OCI-LY1 (cell line): ENCODE results near the gene LPCAT1.

ENCODE experiments used
- H2AFZ ChIP-seq: fragments of 200-600 bp; sonication (generic), shearing (Covaris generic); 2 replicates; pipeline ENCODE4 v1.6.0; 2014; ENCODE audit warnings: antibody characterized with exemption, mild to moderate bottlenecking, low read length
- H3F3A ChIP-seq: fragments of 200-600 bp; sonication (generic), shearing (Covaris generic); 2 replicates; pipeline ENCODE4 v1.6.0; 2014; ENCODE audit warnings: mild to moderate bottlenecking, antibody characterized with exemption, low read length, moderate library complexity; ENCODE audit not compliant: insufficient read depth
- H3K27ac ChIP-seq: fragments of 200-600 bp; sonication (generic); 2 replicates; pipeline ENCODE4 v1.5.1; 2014; ENCODE audit warnings: low read length, mixed run types, mild to moderate bottlenecking, low read depth; ENCODE audit not compliant: poor library complexity, severe bottlenecking
- H3K27me3 ChIP-seq: fragments of 200-600 bp; sonication (generic); 2 replicates; pipeline ENCODE4 v1.6.0; 2014; ENCODE audit warnings: antibody characterized with exemption, mild to moderate bottlenecking, low read length, moderate library complexity; ENCODE audit not compliant: insufficient read depth
- H3K36me3 ChIP-seq: fragments of 200-600 bp; sonication (generic); 2 replicates; pipeline ENCODE4 v1.6.1; 2014; ENCODE audit warnings: mild to moderate bottlenecking, antibody characterized with exemption, low read length, moderate library complexity, mixed read lengths; ENCODE audit not compliant: insufficient read depth
- H3K4me1 ChIP-seq: fragments of 200-600 bp; sonication (generic); 2 replicates; pipeline ENCODE4 v1.5.1; 2014; ENCODE audit warnings: mild to moderate bottlenecking, low read length, moderate library complexity; ENCODE audit not compliant: insufficient read depth, severe bottlenecking
- H3K4me2 ChIP-seq: fragments of 200-600 bp; sonication (generic), shearing (Covaris generic); 2 replicates; pipeline ENCODE4 v1.6.1; 2014; ENCODE audit warnings: low read length
- H3K4me3 ChIP-seq: fragments of 200-600 bp; sonication (generic); 2 replicates; pipeline ENCODE4 v1.5.1; 2014; ENCODE audit warnings: low read length, low read depth, mild to moderate bottlenecking, mixed read lengths; ENCODE audit not compliant: poor library complexity, severe bottlenecking
- H3K79me2 ChIP-seq: fragments of 200-600 bp; shearing (Covaris generic); 2 replicates; pipeline ENCODE4 v1.6.1; 2016; ENCODE audit warnings: mixed run types, low read length, mixed read lengths; ENCODE audit not compliant: insufficient read depth
- H3K9ac ChIP-seq: fragments of 200-600 bp; sonication (generic), shearing (Covaris generic); 2 replicates; pipeline ENCODE4 v1.6.1; 2014; ENCODE audit warnings: mild to moderate bottlenecking, low read length, mixed read lengths
- H3K9me2 ChIP-seq: fragments of 200-600 bp; sonication (generic), shearing (Covaris generic); 2 replicates; pipeline ENCODE4 v1.6.1; 2014; ENCODE audit warnings: low read depth, mild to moderate bottlenecking, low read length, mixed read lengths
- H3K9me3 ChIP-seq: fragments of 200-600 bp; shearing (Covaris generic); 2 replicates; pipeline ENCODE4 v1.6.1; 2014; ENCODE audit warnings: low read length, mixed read lengths
- H4K20me1 ChIP-seq: fragments of 200-600 bp; sonication (generic), shearing (Covaris generic); 2 replicates; pipeline ENCODE4 v1.6.0; 2016; ENCODE audit warnings: mild to moderate bottlenecking, low read length; ENCODE audit not compliant: insufficient read depth
- EZH2 ChIP-seq: fragments of 200-600 bp; sonication (generic), shearing (Covaris generic); IDR thresholded peaks from 2 replicates; pipeline ENCODE4 v1.8.0; 2017; ENCODE audit warnings: borderline replicate concordance, mixed run types, mild to moderate bottlenecking, antibody characterized with exemption, low read length, moderate library complexity, mixed read lengths
- TF ChIP-seq, protein P1 (sequence below): fragments of 200-600 bp; sonication (generic), shearing (Covaris generic); IDR thresholded peaks from 2 replicates; pipeline ENCODE4 v1.5.1; 2017; ENCODE audit warnings: mild to moderate bottlenecking, antibody characterized with exemption, low read length, moderate library complexity, mixed read lengths

Gene LPCAT1

DNA sequence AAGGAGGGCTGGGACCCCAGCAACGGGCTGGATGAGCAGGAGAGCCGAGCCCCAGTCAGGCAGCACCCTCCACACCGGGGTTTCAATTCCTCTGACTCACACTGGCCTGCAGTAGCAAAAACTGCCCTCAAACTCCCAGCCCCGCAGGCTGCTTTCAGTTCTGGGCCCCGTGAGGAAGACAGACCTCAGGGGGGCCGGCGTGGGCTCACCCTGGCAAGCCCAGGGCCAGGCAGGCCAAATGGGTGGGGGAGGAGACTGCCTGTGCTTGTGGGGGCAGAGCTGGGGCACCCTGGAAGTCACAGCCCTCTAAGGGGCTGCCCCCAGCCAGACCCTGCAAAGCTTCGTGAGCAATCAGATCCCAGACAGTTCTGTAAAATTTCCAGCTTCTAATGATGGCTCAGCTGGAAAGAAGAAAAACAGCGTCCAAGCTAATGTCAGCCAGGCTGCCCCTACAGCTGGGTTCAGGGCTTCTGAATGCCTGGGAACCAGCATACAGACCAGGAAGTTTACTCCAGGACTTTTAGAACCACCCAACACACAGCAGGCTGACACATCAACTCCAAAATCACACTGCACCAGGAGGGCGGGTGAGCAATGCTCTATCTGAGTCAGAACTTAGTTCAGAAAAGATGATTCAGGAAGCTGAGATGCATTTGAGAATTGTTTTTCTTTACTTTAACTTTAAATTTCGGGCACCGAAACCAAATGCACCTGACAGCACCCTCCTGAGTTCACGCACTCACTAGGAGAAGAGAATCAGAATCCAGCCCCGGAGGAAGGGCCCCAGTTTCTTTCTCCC lies 34.7 kb downstream of the LPCAT1 start:
- Histone ChIP-seq H3K4me2 (no peak overlapping the region), H3K27me3 (no peaks in the 10 kb centered on the region), H3K9me3 (no peaks in the 10 kb centered on the region), H2AFZ (no peak overlapping the region), H3F3A (no peaks in the 10 kb centered on the region), H3K9me2 (no peaks in the 10 kb centered on the region), H3K27ac (no peak overlapping the region), H3K4me1 (peaks cover 21% of the 10 kb centered on the region), H3K9ac (no peak overlapping the region), H3K4me3 (no peak overlapping the region), H3K36me3 (peaks cover 43% of the 10 kb centered on the region), H3K79me2 (no peaks in the 10 kb centered on the region), H4K20me1 (no peaks in the 10 kb centered on the region)
- no peak for TF ChIP-seq EZH2
- TF ChIP-seq, protein P1, sequence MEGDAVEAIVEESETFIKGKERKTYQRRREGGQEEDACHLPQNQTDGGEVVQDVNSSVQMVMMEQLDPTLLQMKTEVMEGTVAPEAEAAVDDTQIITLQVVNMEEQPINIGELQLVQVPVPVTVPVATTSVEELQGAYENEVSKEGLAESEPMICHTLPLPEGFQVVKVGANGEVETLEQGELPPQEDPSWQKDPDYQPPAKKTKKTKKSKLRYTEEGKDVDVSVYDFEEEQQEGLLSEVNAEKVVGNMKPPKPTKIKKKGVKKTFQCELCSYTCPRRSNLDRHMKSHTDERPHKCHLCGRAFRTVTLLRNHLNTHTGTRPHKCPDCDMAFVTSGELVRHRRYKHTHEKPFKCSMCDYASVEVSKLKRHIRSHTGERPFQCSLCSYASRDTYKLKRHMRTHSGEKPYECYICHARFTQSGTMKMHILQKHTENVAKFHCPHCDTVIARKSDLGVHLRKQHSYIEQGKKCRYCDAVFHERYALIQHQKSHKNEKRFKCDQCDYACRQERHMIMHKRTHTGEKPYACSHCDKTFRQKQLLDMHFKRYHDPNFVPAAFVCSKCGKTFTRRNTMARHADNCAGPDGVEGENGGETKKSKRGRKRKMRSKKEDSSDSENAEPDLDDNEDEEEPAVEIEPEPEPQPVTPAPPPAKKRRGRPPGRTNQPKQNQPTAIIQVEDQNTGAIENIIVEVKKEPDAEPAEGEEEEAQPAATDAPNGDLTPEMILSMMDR = no peak; the same call in 1 of the 2 replicates

DNA sequence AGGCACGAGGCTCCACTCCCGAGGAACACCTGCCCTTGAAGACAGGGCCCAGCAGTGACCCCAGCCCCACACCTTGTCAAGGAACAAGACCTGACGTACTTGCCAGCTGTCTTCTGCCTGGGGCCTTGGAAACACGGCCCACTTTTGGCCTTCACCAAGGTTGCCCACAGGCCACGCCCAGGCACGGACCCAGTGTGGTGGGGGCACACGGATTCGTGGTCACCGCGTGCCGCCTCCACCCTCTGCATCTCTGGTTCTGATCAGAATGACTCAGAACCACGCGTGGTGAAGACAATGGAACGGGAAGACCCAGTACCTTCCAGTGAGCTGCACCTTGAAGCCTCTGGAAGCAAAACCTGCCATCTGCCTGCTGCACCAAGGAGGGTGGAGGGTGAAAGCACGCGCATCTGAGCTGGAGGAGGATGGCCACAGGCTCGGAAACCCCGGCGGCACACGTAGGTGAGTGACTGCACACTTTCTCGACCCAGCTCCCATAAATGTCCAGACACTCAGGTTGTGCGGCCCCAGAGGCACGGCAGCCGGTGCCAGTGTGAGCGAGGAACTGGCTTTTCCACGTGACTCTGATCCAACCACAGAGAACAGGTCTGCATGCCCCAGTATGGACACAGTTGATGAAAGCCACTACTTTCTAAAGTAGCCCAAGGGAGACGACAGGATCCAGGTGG lies 36.5 kb downstream of the LPCAT1 start:
- Histone ChIP-seq H3K27ac (no peak overlapping the region), H3K27me3 (no peaks in the 10 kb centered on the region), H3K79me2 (no peaks in the 10 kb centered on the region), H3K9me2 (no peaks in the 10 kb centered on the region), H3F3A (no peaks in the 10 kb centered on the region), H3K4me1 (peaks cover 21% of the 10 kb centered on the region), H3K4me2 (no peak overlapping the region), H3K36me3 (peaks cover 38% of the 10 kb centered on the region), H4K20me1 (no peaks in the 10 kb centered on the region), H3K9me3 (no peaks in the 10 kb centered on the region), H2AFZ (no peak overlapping the region), H3K4me3 (no peak overlapping the region), H3K9ac (no peak overlapping the region)
- TF ChIP-seq, protein P1 = no peak
- TF ChIP-seq EZH2 = no peak

DNA sequence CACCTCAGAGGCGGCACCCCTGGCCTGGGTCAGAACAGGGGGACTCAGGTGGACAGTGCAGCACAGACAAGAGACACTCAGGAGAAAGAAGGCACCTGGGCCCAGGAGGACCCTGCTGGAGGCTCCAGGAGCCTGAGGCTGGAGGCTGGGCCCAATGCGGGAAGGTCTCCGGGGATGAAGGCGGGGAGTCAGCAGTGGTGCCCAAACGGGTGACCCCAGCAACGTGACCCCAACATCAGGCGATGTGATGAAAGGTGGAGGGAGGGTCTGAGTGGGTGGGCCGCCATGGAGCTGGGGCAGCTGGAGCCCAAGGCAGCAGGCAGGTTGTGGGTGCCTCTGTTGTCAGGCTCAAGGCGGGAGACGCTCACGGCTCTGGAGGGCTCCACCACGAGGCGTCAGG lies 37.5 kb downstream of the LPCAT1 start:
- H2AFZ ChIP-seq = no peak overlapping the region
- no peak overlapping the region for H3K9ac ChIP-seq
- H3K9me2 ChIP-seq = no peaks in the 10 kb centered on the region
- H3F3A ChIP-seq = no peaks in the 10 kb centered on the region
- H4K20me1 ChIP-seq = no peaks in the 10 kb centered on the region
- peaks cover 30% of the 10 kb centered on the region for H3K4me1 ChIP-seq
- no peak overlapping the region for H3K4me2 ChIP-seq
- no peak for TF ChIP-seq EZH2
- TF ChIP-seq, protein P1 = no peak
- H3K4me3 ChIP-seq = no peak overlapping the region
- no peak overlapping the region for H3K27ac ChIP-seq
- H3K36me3 ChIP-seq = peaks cover 31% of the 10 kb centered on the region
- H3K79me2 ChIP-seq = no peaks in the 10 kb centered on the region
- no peaks in the 10 kb centered on the region for H3K9me3 ChIP-seq
- no peaks in the 10 kb centered on the region for H3K27me3 ChIP-seq
